Karpas-422 (cell line): ENCODE results near the gene UBL7. TPM values are rescaled to one million over a fixed set of nuclear protein-coding genes. Genes with fewer than 3 reads are reported as not detected.

Source experiments
- DNase-seq: peaks from one replicate; pipeline ENCODE4 v3.0.0-alpha.2; 2015
- H2AFZ ChIP-seq: fragments of 200-600 bp; sonication (generic); 2 replicates; pipeline ENCODE4 v1.6.1; 2014; ENCODE audit warnings: antibody characterized with exemption, low read length, mixed read lengths
- H3K27ac ChIP-seq: fragments of 200-600 bp; sonication (generic); 2 replicates; pipeline ENCODE4 v1.5.1; 2014; ENCODE audit warnings: mild to moderate bottlenecking, low read length, moderate library complexity
- H3K27me3 ChIP-seq: fragments of 200-600 bp; sonication (generic); 2 replicates; pipeline ENCODE4 v1.6.1; 2014; ENCODE audit warnings: low read length, mixed read lengths
- H3K36me3 ChIP-seq: fragments of 200-600 bp; sonication (generic); 2 replicates; pipeline ENCODE4 v1.6.1; 2014; ENCODE audit warnings: low read length, mixed read lengths; ENCODE audit not compliant: insufficient read depth
- H3K4me1 ChIP-seq: fragments of 200-600 bp; sonication (generic); 2 replicates; pipeline ENCODE4 v1.6.1; 2014; ENCODE audit warnings: mild to moderate bottlenecking, low read length, mixed read lengths
- H3K4me2 ChIP-seq: fragments of 200-600 bp; sonication (generic); 2 replicates; pipeline ENCODE4 v1.6.1; 2014; ENCODE audit warnings: low read length, low read depth, mild to moderate bottlenecking; ENCODE audit not compliant: poor library complexity, severe bottlenecking
- H3K4me3 ChIP-seq: fragments of 200-600 bp; sonication (generic); 2 replicates; pipeline ENCODE4 v1.5.1; 2014; ENCODE audit warnings: mild to moderate bottlenecking, antibody characterized with exemption, low read length, mixed read lengths
- H3K79me2 ChIP-seq: fragments of 200-600 bp; sonication (generic); 2 replicates; pipeline ENCODE4 v1.6.1; 2014; ENCODE audit warnings: mild to moderate bottlenecking, low read length, mixed read lengths
- H3K9ac ChIP-seq: fragments of 200-600 bp; sonication (generic); 2 replicates; pipeline ENCODE4 v1.6.0; 2014; ENCODE audit warnings: low read length
- H3K9me2 ChIP-seq: fragments of 200-600 bp; sonication (generic), shearing (Covaris generic); replicated peaks from 2 replicates; pipeline ENCODE4 v1.6.0; 2014; ENCODE audit warnings: mild to moderate bottlenecking, low read length, moderate library complexity; ENCODE audit not compliant: insufficient read depth
- H3K9me3 ChIP-seq: fragments of 300-700, 200-600 bp; sonication (generic); 2 replicates; pipeline ENCODE4 v1.6.1; 2014; ENCODE audit warnings: low read length, mixed read lengths
- H4K20me1 ChIP-seq: fragments of 200-600 bp; sonication (generic); 2 replicates; pipeline ENCODE4 v1.6.1; 2014; ENCODE audit warnings: mild to moderate bottlenecking, antibody characterized with exemption, low read length, low read depth; ENCODE audit not compliant: insufficient read depth
- total RNA-seq: library from RNA; depleted of rRNA; stranded (reverse); fragments of >200 nt; shearing (Covaris generic); gene quantifications from 2 replicates; pipeline ENCODE4 v1.2.3, GENCODE V29; 2014; ENCODE audit warnings: low replicate concordance; rRNA removed

Gene UBL7, protein sequence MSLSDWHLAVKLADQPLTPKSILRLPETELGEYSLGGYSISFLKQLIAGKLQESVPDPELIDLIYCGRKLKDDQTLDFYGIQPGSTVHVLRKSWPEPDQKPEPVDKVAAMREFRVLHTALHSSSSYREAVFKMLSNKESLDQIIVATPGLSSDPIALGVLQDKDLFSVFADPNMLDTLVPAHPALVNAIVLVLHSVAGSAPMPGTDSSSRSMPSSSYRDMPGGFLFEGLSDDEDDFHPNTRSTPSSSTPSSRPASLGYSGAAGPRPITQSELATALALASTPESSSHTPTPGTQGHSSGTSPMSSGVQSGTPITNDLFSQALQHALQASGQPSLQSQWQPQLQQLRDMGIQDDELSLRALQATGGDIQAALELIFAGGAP
- 71.3 and 84.2 TPM in 2 replicates for total RNA-seq

DNA sequence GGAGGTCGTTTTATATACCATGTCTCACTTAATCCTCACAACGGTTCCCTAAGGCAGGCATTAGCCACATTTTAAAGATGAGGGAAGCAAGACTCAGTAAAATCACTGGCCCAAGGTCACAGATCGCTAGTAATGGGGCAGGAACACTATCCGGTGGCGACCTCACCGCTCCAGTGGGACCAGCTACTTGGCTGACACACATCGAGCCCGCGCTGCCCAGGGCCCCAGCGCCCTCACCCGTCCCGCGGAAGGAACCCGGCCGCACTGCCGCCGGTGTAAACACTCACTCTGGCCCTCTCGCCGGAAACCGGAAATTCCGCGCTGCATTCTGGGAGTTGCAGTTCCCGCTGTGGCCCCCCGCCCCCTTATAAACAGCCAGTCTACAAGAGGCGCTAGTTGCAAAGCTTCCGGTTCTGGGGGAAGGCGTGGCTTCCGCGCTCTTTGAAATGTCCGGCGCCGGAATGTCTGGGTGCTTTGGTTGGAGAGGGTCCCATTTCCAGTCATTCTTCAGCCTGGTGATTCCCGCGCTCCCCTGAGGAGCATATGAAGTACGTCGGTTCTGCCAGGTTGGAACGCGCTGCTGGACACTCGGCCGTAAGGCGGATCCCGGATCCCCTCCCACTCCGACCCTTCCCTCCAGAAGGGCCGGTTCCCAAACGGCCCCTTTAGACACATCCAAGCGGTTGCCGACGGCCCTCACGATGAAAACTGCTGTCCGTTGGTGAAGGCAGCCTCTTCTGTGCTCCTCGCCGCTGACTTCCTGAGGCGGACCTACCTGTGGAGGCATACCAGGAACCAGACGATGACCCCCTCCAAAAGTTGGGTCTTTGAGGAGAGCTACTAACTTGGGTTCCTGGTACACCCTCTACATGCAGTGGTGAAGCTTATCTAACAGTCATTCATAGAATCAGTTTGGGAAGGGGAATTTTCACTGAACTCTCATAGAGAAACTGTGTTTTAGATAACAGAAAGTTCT lies at the start of gene UBL7:
UBL7 (minus strand) TSS at position 290 of the 976 bp plus-strand sequence. CDS start 2,293 bp downstream, outside the sequence.
- Histone ChIP-seq H3K4me2 (peak within 1 kb of the TSS; percentile 93), H3K4me1 (peaks cover 36% of the 10 kb centered on the region), H3K9me3 (no peaks in the 10 kb centered on the region), H4K20me1 (no peaks in the 10 kb centered on the region), H3K9ac (peak within 1 kb of the TSS; percentile 85), H3K27me3 (no peaks in the 10 kb centered on the region), H3K27ac (peak within 1 kb of the TSS; percentile 61), H3K36me3 (peaks cover 4% of the 10 kb centered on the region; the same call in 1 of the 2 replicates), H3K79me2 (peaks cover 39% of the 10 kb centered on the region), H3K9me2 (no peaks in the 10 kb centered on the region), H3K4me3 (peak within 1 kb of the TSS; percentile 86), H2AFZ (peak within 1 kb of the TSS; percentile 69; the same call in 1 of the 2 replicates)
- peak; percentile 99 for DNase-seq

DNA sequence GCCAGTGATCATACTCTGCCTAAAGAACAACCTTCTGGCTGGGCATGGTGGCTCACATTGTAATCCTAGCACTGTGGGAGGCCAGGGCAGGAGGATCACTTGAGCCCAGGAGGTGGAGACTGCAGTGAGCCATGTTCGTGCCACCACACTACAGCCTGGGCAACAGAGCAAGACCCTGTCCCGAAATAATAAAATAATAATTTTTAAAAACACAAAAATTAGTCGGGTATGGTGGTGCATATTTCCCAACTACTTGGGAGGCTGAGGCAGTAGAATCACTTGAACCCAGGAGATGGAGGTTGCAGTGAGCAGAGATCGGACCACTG lies 45.5 kb upstream of the UBL7 start:
- no peaks in the 10 kb centered on the region for H3K4me1 ChIP-seq
- H3K4me2 ChIP-seq = no peak overlapping the region

DNA sequence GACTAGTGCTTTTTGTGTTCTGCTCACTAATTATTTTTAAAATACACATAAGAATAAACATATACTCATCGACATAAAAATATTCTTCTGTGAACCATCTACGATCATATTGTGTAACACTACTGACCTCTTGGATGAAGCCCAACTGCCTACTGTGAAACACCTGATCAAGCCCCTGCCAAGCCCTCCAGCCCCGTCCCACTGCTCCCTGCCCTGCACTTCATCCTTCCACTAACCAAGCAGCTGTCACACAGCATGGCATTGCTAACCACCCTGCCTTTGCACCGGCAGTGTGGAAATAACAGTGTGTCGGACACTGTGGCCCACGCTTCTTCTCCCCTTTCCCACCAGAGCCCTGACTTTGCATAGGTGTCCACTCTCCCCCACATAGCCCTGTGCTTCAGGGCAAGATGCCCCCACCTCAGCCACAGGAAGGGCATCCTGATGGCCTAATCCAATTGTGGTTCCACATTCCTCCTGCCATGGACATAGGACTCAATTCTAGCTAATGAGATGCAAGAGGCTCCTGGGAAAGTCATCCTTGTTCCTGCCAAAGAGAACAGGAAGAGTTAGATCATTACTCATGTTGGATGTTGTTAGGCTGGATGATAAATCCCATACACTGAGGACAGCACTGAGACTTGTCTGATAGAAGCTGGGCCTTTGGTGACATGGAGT lies 45.0 kb upstream of the UBL7 start:
- Histone ChIP-seq H2AFZ (no peak overlapping the region), H3K36me3 (no peaks in the 10 kb centered on the region), H3K27ac (no peak overlapping the region), H4K20me1 (no peaks in the 10 kb centered on the region), H3K4me2 (no peak overlapping the region), H3K9me2 (no peaks in the 10 kb centered on the region), H3K4me1 (no peaks in the 10 kb centered on the region), H3K79me2 (no peaks in the 10 kb centered on the region), H3K9me3 (no peaks in the 10 kb centered on the region), H3K4me3 (no peak overlapping the region), H3K27me3 (no peaks in the 10 kb centered on the region), H3K9ac (no peak overlapping the region)
- no peak for DNase-seq

More for the DNA sequence above, 45.5 kb upstream of the UBL7 start:
- no peaks in the 10 kb centered on the region for H4K20me1 ChIP-seq
- DNase-seq = no peak
- no peaks in the 10 kb centered on the region for H3K9me3 ChIP-seq
- H3K36me3 ChIP-seq = no peaks in the 10 kb centered on the region
- H3K27me3 ChIP-seq = no peaks in the 10 kb centered on the region
- no peaks in the 10 kb centered on the region for H3K79me2 ChIP-seq
- H3K27ac ChIP-seq = no peak overlapping the region
- no peaks in the 10 kb centered on the region for H3K9me2 ChIP-seq
- H3K4me3 ChIP-seq = no peak overlapping the region
- H2AFZ ChIP-seq = no peak overlapping the region
- no peak overlapping the region for H3K9ac ChIP-seq

DNA sequence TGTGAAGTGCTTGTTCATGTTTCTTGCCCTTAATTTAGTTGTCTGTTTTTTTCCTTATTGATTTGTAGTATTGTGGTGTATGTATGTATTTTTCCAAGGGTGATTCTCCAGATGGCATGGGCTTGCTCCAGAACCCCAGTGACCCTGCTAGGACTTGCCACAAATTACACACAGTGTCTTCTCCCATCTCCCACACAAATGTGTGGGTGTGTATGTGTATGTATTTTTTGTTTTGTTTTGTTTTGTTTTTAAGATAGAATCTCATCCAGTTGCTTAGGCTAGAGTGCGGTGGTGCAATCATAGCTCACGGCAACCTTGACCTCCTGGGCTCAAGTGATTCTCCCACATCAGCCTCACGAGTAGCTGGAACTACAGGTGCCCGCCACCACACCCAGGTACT lies 43.9 kb upstream of the UBL7 start:
- Histone ChIP-seq H3K79me2 (no peaks in the 10 kb centered on the region), H3K4me3 (no peak overlapping the region), H2AFZ (no peak overlapping the region), H3K4me2 (no peak overlapping the region), H3K9me3 (no peaks in the 10 kb centered on the region), H3K4me1 (no peaks in the 10 kb centered on the region), H3K36me3 (no peaks in the 10 kb centered on the region), H3K27ac (no peak overlapping the region), H4K20me1 (no peaks in the 10 kb centered on the region), H3K9ac (no peak overlapping the region), H3K9me2 (no peaks in the 10 kb centered on the region), H3K27me3 (no peaks in the 10 kb centered on the region)
- no peak for DNase-seq

DNA sequence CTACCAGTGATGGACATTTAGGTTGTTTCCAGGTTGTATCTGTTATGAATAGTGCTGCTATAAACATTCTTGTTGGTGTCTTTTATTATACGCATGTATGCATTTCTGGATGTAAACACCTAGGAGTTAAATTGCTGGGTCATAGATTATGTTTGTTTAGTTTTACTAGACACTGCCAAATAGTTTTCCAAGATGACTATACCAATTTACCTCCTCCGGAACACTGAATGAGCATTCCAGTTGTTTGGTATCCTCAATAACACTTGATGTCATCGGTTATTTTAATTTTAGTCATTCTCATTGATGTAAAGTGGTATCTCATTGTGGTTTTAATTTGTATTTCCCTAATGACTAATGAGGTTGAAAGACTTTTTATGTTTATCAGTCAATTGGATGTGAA lies 43.5 kb upstream of the UBL7 start:
- Histone ChIP-seq H3K36me3 (no peaks in the 10 kb centered on the region), H3K4me3 (no peak overlapping the region)

DNA sequence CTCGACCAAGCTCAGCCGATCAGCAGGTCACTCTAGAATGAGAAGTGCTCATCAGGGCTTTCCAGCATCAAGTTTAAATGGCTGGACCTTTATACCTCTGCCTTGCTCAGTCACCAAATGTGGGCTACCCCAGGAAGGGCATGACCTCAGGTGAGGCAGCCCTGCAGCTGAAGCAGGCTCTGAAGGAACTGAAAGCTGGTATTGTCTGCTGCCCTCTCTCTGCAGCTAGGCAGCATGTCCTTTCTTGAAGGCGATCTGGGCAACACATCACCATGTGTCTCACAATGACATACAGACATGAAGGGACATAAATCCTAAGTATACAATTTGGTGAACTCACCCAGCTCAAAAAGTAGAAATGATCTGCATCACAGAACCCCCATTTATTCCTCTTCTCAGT lies 41.3 kb upstream of the UBL7 start:
- H3K79me2 ChIP-seq = no peaks in the 10 kb centered on the region
- no peaks in the 10 kb centered on the region for H3K27me3 ChIP-seq
- H3K4me2 ChIP-seq = no peak overlapping the region
- no peak for DNase-seq
- no peaks in the 10 kb centered on the region for H3K9me3 ChIP-seq
- H2AFZ ChIP-seq = no peak overlapping the region
- H3K9ac ChIP-seq = no peak overlapping the region
- H3K9me2 ChIP-seq = no peaks in the 10 kb centered on the region
- no peak overlapping the region for H3K27ac ChIP-seq
- no peak overlapping the region for H3K4me3 ChIP-seq
- no peaks in the 10 kb centered on the region for H3K36me3 ChIP-seq
- no peaks in the 10 kb centered on the region for H4K20me1 ChIP-seq
- H3K4me1 ChIP-seq = no peaks in the 10 kb centered on the region

More for the DNA sequence above, 43.5 kb upstream of the UBL7 start:
- Histone ChIP-seq H2AFZ (no peak overlapping the region), H3K79me2 (no peaks in the 10 kb centered on the region), H4K20me1 (no peaks in the 10 kb centered on the region), H3K4me1 (no peaks in the 10 kb centered on the region), H3K9me2 (no peaks in the 10 kb centered on the region), H3K4me2 (no peak overlapping the region), H3K27me3 (no peaks in the 10 kb centered on the region), H3K27ac (no peak overlapping the region), H3K9me3 (no peaks in the 10 kb centered on the region), H3K9ac (no peak overlapping the region)
- DNase-seq = no peak

DNA sequence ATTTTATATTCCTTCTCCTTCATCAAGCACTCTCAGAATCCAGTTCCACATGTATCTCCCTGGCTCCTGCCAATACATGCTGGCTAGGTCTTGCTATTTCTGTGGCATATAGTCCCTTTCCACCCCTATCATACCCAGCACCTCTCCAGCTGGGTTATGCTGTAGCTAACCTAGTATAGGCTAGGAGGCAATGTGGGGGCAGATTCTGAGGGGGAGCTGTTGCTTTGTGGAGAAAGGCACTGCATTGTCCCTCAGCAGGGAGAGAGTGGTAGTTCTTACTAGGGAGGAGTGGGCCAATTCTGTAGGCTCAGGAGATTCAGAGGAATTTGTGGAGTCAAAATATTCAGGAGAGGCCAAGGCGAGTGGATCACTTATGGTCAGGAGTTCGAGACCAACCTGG lies 39.4 kb upstream of the UBL7 start:
- no peak overlapping the region for H3K4me3 ChIP-seq
- no peaks in the 10 kb centered on the region for H3K36me3 ChIP-seq
- no peaks in the 10 kb centered on the region for H3K79me2 ChIP-seq
- DNase-seq = no peak
- H3K27me3 ChIP-seq = no peaks in the 10 kb centered on the region
- no peaks in the 10 kb centered on the region for H3K4me1 ChIP-seq
- H4K20me1 ChIP-seq = no peaks in the 10 kb centered on the region
- H3K27ac ChIP-seq = no peak overlapping the region
- no peak overlapping the region for H3K4me2 ChIP-seq
- no peak overlapping the region for H2AFZ ChIP-seq
- no peaks in the 10 kb centered on the region for H3K9me2 ChIP-seq
- H3K9me3 ChIP-seq = no peaks in the 10 kb centered on the region
- no peak overlapping the region for H3K9ac ChIP-seq

DNA sequence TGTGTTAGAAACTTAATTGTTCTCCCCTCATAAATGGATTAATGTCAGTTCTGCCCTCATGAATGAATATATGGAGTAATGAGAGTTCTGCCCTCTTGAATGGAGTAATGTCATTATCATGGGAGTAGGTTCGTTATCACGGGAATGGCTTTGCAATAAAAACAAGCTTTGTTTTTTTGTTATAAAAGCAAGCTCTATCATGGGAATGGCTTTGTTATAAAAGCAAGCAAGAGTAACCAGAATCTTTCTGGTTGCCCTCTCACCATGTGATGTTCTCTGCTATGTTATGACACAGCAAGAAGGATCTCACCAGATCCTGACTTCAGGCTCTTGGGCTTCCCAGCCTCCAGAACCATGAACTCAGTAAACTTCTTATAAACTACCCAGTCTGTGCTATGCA lies 38.4 kb upstream of the UBL7 start:
- no peaks in the 10 kb centered on the region for H3K79me2 ChIP-seq
- H3K9me2 ChIP-seq = no peaks in the 10 kb centered on the region
- no peak overlapping the region for H2AFZ ChIP-seq
- no peaks in the 10 kb centered on the region for H3K4me1 ChIP-seq
- H3K9me3 ChIP-seq = no peaks in the 10 kb centered on the region
- H4K20me1 ChIP-seq = no peaks in the 10 kb centered on the region
- no peaks in the 10 kb centered on the region for H3K27me3 ChIP-seq
- H3K36me3 ChIP-seq = no peaks in the 10 kb centered on the region
- H3K4me3 ChIP-seq = no peak overlapping the region
- no peak overlapping the region for H3K27ac ChIP-seq
- no peak for DNase-seq
- H3K9ac ChIP-seq = no peak overlapping the region
- H3K4me2 ChIP-seq = no peak overlapping the region
